AG04450 (cell line): Measurements from ENCODE around the gene SLC22A5. TPM values are rescaled to one million over a fixed set of nuclear protein-coding genes. Genes with fewer than 3 reads are reported as not detected.

Source experiments
- CTCF ChIA-PET: fragments of 300-600, 350-600 bp; formaldehyde crosslinking; extraction: SDS; loops from one replicate; lab custom pipeline; 2022; ENCODE audit warnings: antibody characterized with exemption, inconsistent platforms; lab: Charles Lee
- POLR2A ChIA-PET: fragments of 350-600 bp; formaldehyde crosslinking; extraction: SDS; loops from one replicate; lab custom pipeline; 2021; ENCODE audit warnings: antibody characterized with exemption, inconsistent platforms; lab: Yijun Ruan, JAX
- DNase-seq: peaks from one replicate; pipeline ENCODE4 v3.0.0-alpha.2; 2011; ENCODE audit warnings: low read depth, low spot score
- H3K27ac ChIP-seq: one replicate; pipeline ENCODE4 v1.5.1; 2012; ENCODE audit warnings: low read depth, low read length, control low read depth
- H3K27me3 ChIP-seq: one replicate; pipeline ENCODE4 v1.6.0; 2012; ENCODE audit warnings: low read length; ENCODE audit not compliant: control insufficient read depth, insufficient read depth
- H3K4me3 ChIP-seq: 2 replicates; pipeline ENCODE4 v1.5.1; 2011; ENCODE audit warnings: mild to moderate bottlenecking, low read depth, low read length, control low read depth
- H3K9me3 ChIP-seq: 2 replicates; pipeline ENCODE4 v1.5.1; 2012; ENCODE audit warnings: low read length; ENCODE audit not compliant: control insufficient read depth, insufficient read depth
- polyA plus RNA-seq: library from polyadenylated mRNA; depleted of rRNA; stranded (reverse); fragments of >200 nt; gene quantifications from 2 replicates; pipeline ENCODE4 v1.2.3, GENCODE V29; 2011
- TF ChIP-seq, protein P1 (sequence below): IDR thresholded peaks from 2 replicates; pipeline ENCODE4 v1.5.1; 2011; ENCODE audit warnings: low read depth, low read length, control low read depth, inconsistent platforms

Gene SLC22A5
- polyA plus RNA-seq, 1 experiment: 6.9 TPM

GRCh38 chr5:132365213-132365612 lies 4.3 kb upstream of the SLC22A5 start:
- TF ChIP-seq, protein P1, sequence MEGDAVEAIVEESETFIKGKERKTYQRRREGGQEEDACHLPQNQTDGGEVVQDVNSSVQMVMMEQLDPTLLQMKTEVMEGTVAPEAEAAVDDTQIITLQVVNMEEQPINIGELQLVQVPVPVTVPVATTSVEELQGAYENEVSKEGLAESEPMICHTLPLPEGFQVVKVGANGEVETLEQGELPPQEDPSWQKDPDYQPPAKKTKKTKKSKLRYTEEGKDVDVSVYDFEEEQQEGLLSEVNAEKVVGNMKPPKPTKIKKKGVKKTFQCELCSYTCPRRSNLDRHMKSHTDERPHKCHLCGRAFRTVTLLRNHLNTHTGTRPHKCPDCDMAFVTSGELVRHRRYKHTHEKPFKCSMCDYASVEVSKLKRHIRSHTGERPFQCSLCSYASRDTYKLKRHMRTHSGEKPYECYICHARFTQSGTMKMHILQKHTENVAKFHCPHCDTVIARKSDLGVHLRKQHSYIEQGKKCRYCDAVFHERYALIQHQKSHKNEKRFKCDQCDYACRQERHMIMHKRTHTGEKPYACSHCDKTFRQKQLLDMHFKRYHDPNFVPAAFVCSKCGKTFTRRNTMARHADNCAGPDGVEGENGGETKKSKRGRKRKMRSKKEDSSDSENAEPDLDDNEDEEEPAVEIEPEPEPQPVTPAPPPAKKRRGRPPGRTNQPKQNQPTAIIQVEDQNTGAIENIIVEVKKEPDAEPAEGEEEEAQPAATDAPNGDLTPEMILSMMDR: no peak
- ChIA-PET POLR2A (no interaction called here), CTCF (interaction anchor here (1.1 to 3.1 kb wide), 3 partner anchors 21 to 185 kb away, joined by 3 to 19 read pairs (median 4); no protein-coding TSS in a partner anchor)
- no peak overlapping the region for H3K27ac ChIP-seq
- H3K27me3 ChIP-seq: no peaks in the 10 kb centered on the region
- no peak for DNase-seq
- no peaks in the 10 kb centered on the region for H3K9me3 ChIP-seq
- no peak overlapping the region for H3K4me3 ChIP-seq

DNA sequence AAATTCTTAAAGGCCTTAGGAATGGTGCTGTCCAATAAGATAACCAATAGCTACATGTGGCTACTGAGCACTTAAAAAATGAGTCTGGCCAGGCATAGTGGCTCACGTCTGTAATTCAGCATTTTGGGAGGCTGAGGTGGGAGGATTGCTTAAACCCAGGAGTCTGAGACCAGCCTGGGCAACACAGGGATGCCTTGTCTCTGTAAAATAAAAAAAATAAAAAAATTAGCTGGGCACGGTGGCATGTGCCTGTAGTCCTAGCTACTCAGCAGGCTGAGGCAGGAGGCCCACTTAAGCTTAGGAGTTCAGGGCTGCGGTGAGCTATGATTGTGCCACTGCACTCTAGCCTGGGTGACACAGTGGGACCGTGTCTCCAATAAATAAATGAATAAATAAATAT lies 1.3 kb upstream of the SLC22A5 start:
- TF ChIP-seq, protein P1: no peak
- no peaks in the 10 kb centered on the region for H3K9me3 ChIP-seq
- no peak for DNase-seq
- ChIA-PET POLR2A (no interaction called here), CTCF (interaction anchor here (0.7 to 3.7 kb wide), 7 partner anchors 18 to 188 kb away, joined by 3 to 19 read pairs (median 5); no protein-coding TSS in a partner anchor)
- no peak overlapping the region for H3K4me3 ChIP-seq
- no peak overlapping the region for H3K27ac ChIP-seq
- H3K27me3 ChIP-seq: no peaks in the 10 kb centered on the region

- Histone ChIP-seq H3K27ac (no peak overlapping the region), H3K27me3 (no peaks in the 10 kb centered on the region), H3K9me3 (no peaks in the 10 kb centered on the region), H3K4me3 (peak overlapping the region; percentile 65)
- no peak for DNase-seq
- POLR2A ChIA-PET: interaction anchor here (0.7 to 1.9 kb wide), 3 partner anchors 75 to 369 kb away, joined by 3 to 10 read pairs (median 4); partner anchors contain the start of genes IRF1 and SLC22A4
- CTCF ChIA-PET: interaction anchor here (0.6 to 3.7 kb wide), 9 partner anchors 9 to 306 kb away, joined by 3 to 14 read pairs (median 5); no protein-coding TSS in a partner anchor
- TF ChIP-seq, protein P1: no peak
Observed at GRCh38 chr5:132369007-132369473, 470 bp upstream of the SLC22A5 start.

- DNase-seq: no peak
- Histone ChIP-seq H3K27me3 (no peaks in the 10 kb centered on the region), H3K27ac (no peak overlapping the region), H3K9me3 (no peaks in the 10 kb centered on the region), H3K4me3 (peak overlapping the region; percentile 65)
- TF ChIP-seq, protein P1: no peak
- ChIA-PET POLR2A (interaction anchor here (1.2 to 1.9 kb wide), 2 partner anchors 76 to 120 kb away, joined by 3 to 10 read pairs; partner anchors contain the start of genes IRF1 and SLC22A4), CTCF (interaction anchor here (1.8 to 3.6 kb wide), 2 partner anchors 12 to 132 kb away, joined by 5 to 14 read pairs; no protein-coding TSS in a partner anchor)
Observed at GRCh38 chr5:132370181-132370970, 866 bp downstream of the SLC22A5 start.
